ENCODE measurements around the gene RTN1. TPM values are rescaled to one million over a fixed set of nuclear protein-coding genes. Genes with fewer than 3 reads are reported as not detected.

The RTN1 gene
- total RNA-seq, 1 donor from 2014 or later, result 2.1 TPM

GRCh38 chr14:59630288-59630963 is 240.2 kb downstream of the RTN1 start:
- peaks cover 8% of the 10 kb centered on the region for H3K27me3 Mint-ChIP-seq (ENCODE audit: unreplicated experiment)
- TF ChIP-seq, protein P1, sequence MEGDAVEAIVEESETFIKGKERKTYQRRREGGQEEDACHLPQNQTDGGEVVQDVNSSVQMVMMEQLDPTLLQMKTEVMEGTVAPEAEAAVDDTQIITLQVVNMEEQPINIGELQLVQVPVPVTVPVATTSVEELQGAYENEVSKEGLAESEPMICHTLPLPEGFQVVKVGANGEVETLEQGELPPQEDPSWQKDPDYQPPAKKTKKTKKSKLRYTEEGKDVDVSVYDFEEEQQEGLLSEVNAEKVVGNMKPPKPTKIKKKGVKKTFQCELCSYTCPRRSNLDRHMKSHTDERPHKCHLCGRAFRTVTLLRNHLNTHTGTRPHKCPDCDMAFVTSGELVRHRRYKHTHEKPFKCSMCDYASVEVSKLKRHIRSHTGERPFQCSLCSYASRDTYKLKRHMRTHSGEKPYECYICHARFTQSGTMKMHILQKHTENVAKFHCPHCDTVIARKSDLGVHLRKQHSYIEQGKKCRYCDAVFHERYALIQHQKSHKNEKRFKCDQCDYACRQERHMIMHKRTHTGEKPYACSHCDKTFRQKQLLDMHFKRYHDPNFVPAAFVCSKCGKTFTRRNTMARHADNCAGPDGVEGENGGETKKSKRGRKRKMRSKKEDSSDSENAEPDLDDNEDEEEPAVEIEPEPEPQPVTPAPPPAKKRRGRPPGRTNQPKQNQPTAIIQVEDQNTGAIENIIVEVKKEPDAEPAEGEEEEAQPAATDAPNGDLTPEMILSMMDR (IDR thresholded peaks at IDR 0.05; ENCODE audit: unreplicated experiment), result no peak
- H3K27ac Mint-ChIP-seq (ENCODE audit: unreplicated experiment), result no peak overlapping the region

DNA sequence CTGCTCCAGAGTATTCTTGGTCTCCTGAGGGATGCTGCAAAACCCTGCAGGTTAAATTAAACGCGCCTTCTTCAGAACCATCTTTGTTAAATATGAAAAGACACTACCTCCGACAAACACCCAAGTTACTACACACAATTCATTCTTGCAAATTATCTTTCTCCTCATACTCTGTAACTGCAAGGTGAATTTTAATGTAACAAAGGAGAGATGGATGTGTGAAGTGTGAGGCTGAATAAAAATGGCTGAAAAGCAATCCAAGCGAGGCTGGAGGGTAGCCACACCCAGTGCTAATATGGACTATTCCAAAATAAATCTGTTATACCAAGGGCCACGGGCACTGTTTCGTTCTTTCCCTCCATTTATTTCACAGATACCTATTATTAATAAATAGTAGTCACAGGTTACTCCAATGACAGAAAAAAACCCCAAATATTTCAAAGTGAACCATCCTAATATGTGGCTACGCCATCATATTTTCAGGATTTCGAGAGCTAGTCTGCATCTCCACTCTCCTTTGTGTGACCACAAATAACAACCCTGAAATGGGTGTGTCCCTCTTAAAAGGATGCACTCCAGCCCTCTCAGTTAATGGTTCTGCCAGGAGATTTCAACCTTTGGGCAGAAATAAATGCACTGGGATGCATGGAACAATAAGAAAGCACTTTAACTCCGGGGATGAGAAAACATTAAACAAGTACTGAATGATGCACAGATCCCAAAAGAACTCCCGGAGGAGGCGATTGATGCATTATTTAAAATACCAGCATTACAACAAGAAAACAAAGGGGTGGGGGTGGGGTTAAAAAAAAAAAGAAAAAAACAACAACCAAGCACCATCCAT is 240.9 kb downstream of the RTN1 start:
- no peak for DNase-seq (ENCODE audit: low spot score)
- TF ChIP-seq, protein P1 (IDR thresholded peaks at IDR 0.05; ENCODE audit: unreplicated experiment), result no peak
- Mint-ChIP-seq H3K36me3 (ENCODE audit: low read depth, unreplicated experiment) (no peaks in the 10 kb centered on the region), H3K27ac (ENCODE audit: unreplicated experiment) (no peak overlapping the region), H3K9me3 (ENCODE audit: unreplicated experiment) (no peaks in the 10 kb centered on the region), H3K4me1 (ENCODE audit: unreplicated experiment) (no peaks in the 10 kb centered on the region), H3K4me3 (ENCODE audit: unreplicated experiment) (peak overlapping the region; percentile 70), H3K27me3 (ENCODE audit: unreplicated experiment) (peaks cover 8% of the 10 kb centered on the region)

More at GRCh38 chr14:59630288-59630963, 240.2 kb downstream of the RTN1 start:
- no peaks in the 10 kb centered on the region for H3K4me1 Mint-ChIP-seq (ENCODE audit: unreplicated experiment)
- H3K9me3 Mint-ChIP-seq (ENCODE audit: unreplicated experiment), result no peaks in the 10 kb centered on the region
- peak; percentile 42 for DNase-seq (ENCODE audit: low spot score)
- H3K4me3 Mint-ChIP-seq (ENCODE audit: unreplicated experiment), result peak overlapping the region; percentile 70
- no peaks in the 10 kb centered on the region for H3K36me3 Mint-ChIP-seq (ENCODE audit: low read depth, unreplicated experiment)

DNA sequence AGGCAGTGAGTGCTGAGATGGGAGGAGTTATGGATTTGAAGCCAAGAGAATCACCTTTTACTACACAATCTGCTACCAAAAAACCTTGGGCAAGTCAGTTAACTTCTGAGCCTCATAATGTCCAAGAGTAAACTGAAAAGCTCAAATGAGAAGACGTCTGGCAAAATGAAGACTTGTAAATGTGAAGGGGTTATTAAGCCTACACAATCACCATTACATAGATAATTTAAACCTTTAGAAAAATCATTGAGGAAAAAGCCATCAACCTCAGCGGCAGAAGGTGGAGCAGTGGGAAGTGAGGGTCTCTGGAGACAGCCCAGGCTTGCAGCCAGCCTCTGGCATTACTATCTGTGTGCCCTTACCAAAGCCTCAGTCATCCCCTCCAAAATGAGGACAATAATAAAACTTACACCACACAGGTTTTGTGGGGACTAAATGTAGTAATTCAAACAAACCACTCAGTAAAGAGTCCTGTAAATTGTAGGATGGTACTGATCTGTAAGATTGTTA is 243.5 kb downstream of the RTN1 start:
- Mint-ChIP-seq H3K27ac (ENCODE audit: unreplicated experiment) (no peak overlapping the region), H3K27me3 (ENCODE audit: unreplicated experiment) (peaks cover 8% of the 10 kb centered on the region)

GRCh38 chr14:59622631-59623030 is 247.9 kb downstream of the RTN1 start:
- TF ChIP-seq, protein P1 (IDR thresholded peaks at IDR 0.05; ENCODE audit: unreplicated experiment), result no peak
- no peak overlapping the region for H3K4me3 Mint-ChIP-seq (ENCODE audit: unreplicated experiment)
- H3K27me3 Mint-ChIP-seq (ENCODE audit: unreplicated experiment), result no peaks in the 10 kb centered on the region
- no peak for DNase-seq (ENCODE audit: low spot score)
- no peaks in the 10 kb centered on the region for H3K36me3 Mint-ChIP-seq (ENCODE audit: low read depth, unreplicated experiment)
- H3K9me3 Mint-ChIP-seq (ENCODE audit: unreplicated experiment), result no peaks in the 10 kb centered on the region
- H3K27ac Mint-ChIP-seq (ENCODE audit: unreplicated experiment), result no peak overlapping the region
- peaks cover 3% of the 10 kb centered on the region for H3K4me1 Mint-ChIP-seq (ENCODE audit: unreplicated experiment)

More for the DNA sequence above, 243.5 kb downstream of the RTN1 start:
- H3K9me3 Mint-ChIP-seq (ENCODE audit: unreplicated experiment), result no peaks in the 10 kb centered on the region
- DNase-seq (ENCODE audit: low spot score), result no peak
- H3K4me1 Mint-ChIP-seq (ENCODE audit: unreplicated experiment), result no peaks in the 10 kb centered on the region
- no peaks in the 10 kb centered on the region for H3K36me3 Mint-ChIP-seq (ENCODE audit: low read depth, unreplicated experiment)
- no peak overlapping the region for H3K4me3 Mint-ChIP-seq (ENCODE audit: unreplicated experiment)
- TF ChIP-seq, protein P1 (IDR thresholded peaks at IDR 0.05; ENCODE audit: unreplicated experiment), result no peak
